NCI-H187 treated with DMSO at 0.1 percent for 48 hours (cell line): ENCODE data around the gene NUP210.

Source experiments
- DNase-seq: peaks from one replicate; lab custom pipeline; 2025; lab: John Stamatoyannopoulos, UW

The NUP210 gene

GRCh38 chr3:13348661-13349396 lies 71.3 kb downstream of the NUP210 start:
- DNase-seq, result no peak

GRCh38 chr3:13348100-13348499 lies 72.0 kb downstream of the NUP210 start:
- no peak for DNase-seq

DNA sequence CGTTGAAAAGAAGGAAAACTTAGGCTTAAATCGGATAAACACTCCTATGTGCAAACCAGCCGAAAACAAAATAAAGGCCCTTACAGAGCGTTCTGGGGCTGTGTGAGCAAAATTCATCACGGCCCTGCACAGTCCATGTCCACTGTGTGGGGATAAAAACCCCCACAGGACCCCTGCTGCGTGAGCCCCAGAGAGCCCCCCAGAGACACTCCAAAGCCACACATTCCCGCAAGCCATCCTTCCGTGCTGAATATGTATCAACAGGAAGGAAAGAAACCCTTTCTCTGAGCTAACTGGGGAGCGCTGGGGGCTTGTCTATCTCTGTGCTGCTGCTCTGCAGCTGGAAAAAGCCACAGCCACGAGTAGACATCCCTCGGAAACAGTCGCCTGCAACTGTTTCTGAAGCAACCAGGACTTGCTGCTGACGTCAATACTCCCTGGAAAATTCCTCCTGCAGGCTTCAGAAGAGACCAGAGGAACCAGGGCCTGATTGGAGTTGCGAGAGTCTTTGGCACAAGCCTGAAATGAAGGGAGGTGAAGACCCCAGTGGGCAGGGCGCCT lies 72.7 kb downstream of the NUP210 start:
- no peak for DNase-seq

DNA sequence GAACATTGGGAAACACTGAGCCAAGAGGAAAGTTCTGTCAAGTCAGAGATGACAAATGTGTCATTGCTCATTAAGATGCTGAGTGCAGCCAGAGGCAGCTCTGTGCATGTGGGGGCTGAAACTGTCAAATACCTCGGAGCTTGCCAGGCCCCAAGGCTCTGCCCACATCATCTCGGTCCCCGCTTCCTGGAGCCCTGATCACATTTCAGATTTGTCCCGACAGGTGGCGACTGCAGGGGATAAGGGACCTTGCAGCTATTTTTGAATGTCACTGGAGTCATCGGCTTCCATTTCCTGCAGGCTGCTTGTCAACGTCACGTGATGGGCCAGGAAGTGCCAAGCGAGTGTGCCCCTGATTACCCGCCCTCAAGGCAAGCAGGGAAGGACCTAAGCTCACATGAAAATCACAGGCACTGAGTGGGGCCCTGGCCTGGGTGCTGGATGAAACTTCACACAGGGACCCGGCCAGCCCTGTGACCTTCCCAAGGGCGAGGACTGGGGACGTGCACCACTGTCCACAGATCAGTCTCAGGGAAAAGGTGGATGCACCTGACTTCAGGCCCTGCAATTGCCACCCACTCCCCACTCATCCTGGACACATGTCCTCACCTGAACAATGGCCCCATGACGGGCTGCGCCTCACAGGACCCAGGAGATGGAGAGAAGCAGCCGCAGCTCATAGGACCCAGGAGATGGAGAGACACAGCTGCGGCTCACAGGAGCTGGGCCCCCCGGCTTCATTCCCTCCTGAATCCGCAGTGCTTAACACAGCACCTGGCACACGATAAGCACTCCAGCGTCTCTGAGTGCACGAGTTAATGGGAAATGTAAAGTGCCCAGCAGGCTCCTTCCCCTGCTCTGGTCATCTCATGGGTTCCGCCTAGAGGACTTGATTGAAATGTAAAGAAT lies 73.4 kb downstream of the NUP210 start:
- peak; percentile 27 for DNase-seq

- DNase-seq, result no peak
These were observed 74.3 kb downstream of the NUP210 start for GRCh38 chr3:13345772-13346171.

- DNase-seq, result no peak
These were observed 74.8 kb downstream of the NUP210 start for GRCh38 chr3:13345284-13345683.

- DNase-seq, result no peak
These were observed 75.5 kb downstream of the NUP210 start for GRCh38 chr3:13344663-13345062.

- no peak for DNase-seq
These were observed 76.5 kb downstream of the NUP210 start for GRCh38 chr3:13343601-13344000.

- DNase-seq, result no peak
These were observed 78.8 kb downstream of the NUP210 start for GRCh38 chr3:13341229-13341905.

- DNase-seq, result no peak
These were observed 80.3 kb downstream of the NUP210 start for GRCh38 chr3:13339833-13340232.

GRCh38 chr3:13338996-13339395 lies 81.1 kb downstream of the NUP210 start:
- no peak for DNase-seq

- no peak for DNase-seq
These were observed 81.9 kb downstream of the NUP210 start for GRCh38 chr3:13338231-13338630.

DNA sequence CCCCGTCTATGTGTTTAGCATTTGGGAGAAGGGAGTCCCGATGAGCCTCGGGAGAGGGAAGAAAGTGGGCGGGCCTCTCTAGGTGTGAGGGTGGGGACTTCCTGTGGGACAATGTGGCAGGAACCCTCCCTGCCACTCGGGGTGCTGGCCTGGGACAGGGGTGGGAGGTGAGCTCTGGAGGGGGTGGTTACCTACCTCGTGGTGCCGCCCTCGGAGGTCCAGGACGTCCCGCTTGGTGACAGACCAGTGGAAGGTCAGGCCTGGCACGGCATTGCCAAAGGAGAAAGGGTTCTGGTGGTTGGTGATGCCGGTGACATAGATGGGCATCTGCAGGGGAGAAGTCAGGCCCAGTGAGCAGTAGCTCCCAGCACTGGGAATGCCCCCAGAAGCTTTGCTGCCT lies 83.5 kb downstream of the NUP210 start:
- DNase-seq, result no peak

DNA sequence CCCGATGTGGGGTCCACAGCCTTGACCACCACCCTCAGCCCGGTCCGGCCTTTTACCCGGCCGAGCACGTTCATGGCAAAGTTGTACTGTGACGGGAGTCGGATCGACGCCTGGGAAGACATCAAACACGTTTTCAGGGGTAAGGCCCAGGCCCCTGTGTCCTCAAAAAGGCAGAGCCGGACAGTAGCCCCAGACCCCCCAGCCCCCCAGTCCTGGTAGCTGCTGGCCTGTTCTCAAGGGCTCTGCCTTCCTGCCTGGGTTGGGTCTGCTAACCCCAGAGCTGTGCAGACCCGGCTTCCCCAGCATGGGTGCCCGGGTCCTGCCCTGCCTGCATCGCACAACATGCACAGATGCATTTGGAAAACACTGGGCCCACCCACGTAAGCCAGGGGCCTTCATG lies 84.6 kb downstream of the NUP210 start:
- no peak for DNase-seq

- no peak for DNase-seq
These were observed 85.1 kb downstream of the NUP210 start for GRCh38 chr3:13335059-13335458.

DNA sequence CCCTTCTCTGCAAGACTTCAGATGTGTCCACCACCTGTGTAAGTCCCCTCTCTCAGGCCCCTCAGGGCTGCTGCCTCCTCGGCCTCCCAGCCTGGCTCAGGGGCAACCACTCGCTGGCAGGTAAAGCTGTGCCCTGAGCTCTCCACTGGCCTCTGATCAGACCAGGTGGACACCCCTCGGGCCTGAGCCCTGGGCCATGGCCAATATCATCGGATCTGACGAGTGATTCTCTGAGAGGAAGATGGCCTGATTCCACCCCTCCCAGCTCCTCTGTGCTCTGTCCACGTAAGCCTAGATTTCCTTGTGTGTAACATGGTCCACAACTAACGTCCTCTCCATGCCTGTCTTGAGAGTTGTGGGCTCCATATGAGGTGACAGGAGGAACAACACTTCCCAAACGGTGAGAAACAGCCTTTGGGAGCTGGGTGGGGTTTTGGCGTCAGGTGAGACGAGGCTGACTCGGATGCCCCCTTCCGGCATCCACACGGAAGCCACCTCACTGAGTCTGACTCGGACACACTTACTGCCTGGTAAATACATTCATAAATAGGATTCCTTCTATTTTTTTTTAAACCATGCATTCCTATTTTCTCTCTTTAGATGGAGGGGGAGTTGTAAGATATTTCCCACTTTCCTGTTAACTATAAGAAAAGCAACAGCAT lies 86.8 kb downstream of the NUP210 start:
- DNase-seq, result no peak

DNA sequence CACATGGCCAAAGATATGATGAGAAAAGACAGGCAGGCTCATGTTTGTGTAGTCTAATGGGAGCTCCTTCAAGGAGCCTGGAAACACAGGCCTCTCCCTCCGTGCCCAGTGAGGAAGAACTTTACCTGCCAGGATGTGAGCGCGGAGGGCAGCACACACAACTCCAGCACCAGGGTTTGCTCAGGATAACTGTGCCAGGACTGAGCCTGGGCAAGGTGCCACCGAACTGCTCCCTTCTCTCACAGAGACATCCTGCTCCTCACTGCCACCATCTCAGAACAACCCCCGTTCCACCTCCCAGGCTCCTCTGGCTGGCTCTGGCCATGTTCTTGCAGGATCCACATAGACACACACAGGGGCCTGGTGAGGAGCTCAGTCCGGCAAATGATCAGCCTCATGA lies 87.4 kb downstream of the NUP210 start:
- no peak for DNase-seq

DNA sequence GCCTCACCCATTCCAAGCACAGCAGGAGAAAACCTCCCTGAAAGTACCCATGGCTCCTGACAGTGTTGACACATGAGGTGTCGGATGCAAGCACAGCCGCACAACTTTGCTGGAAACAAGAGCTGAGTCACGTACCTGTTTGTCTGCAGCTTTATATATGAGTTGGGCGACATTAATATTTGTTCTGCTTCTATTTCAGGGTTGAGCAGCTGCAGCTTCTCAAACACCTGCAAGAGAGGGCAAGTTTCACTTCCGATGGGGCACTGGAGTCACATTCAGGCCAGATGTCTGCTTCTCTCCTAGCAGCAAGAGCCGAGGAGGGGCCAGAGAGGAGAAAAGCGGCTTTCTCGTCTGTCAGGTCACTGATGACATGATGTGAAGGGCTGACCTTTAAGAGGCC lies 88.0 kb downstream of the NUP210 start:
- peak; percentile 51 for DNase-seq

DNA sequence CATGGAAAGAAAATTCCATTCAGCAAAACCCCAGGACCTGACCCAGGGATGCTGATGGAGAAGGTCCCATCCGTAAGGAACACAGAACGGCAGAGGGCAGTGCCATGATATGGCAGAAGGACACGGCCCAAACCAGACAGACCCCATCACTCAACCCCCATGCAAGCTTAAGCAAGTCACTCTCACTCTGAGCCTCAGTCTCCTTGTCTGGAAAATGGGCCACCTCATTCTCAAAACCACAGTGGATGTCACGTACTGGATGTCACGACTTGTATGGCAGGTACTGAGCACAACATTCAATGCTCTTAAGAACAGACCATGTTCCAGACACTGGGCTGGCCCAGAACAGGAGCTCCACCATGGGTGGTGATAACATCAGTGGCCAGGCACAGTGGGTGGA lies 90.4 kb downstream of the NUP210 start:
- DNase-seq, result no peak

GRCh38 chr3:13325892-13326443 lies 94.2 kb downstream of the NUP210 start:
- DNase-seq, result no peak

DNA sequence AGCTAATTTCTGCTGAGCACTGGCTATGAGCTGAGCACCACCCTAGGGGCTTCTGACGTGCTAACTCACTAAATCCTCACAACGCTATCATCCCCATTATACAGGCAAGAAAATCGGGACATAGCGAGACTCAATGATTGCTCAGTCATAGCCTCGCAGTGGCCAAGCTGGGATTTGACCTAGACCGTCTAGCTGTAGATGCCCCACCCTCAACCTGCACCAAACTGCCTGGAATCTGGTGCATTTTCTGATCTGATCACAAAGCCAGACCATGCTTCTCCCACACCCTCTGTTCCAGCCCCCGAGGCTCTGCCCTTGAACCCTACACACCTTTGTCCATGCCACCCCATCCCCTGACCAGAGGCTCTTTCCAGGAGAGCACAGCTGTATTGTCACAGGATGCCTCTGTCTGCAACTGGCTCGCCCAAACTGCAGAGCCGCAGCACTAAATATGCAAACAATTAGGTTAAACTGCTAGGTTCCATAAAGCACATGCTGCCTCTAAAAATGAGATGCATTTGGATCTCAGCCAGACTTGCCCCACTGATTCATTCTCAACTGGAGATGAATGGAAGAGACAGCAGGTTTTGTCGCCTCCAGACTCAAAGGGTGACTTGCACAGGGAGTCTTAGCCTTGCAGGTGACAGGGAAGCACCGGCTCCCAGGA lies 95.2 kb downstream of the NUP210 start:
- DNase-seq, result no peak
